Right renal pelvis (tissue), 4 donors: Measurements from ENCODE around the gene RNF115. TPM values are rescaled to one million over a fixed set of nuclear protein-coding genes. Genes with fewer than 3 reads are reported as not detected.
"Not testable (repeated sequence)": the region's sequence is repeated elsewhere in the genome, so short reads cannot be mapped to it uniquely, and the experiment has no call there.

ENCODE experiments used
- DNase-seq, 4 donors: peaks; one replicate each; pipeline ENCODE4 v3.0.0-alpha.2; 2013; ENCODE audit warnings: low read depth in 4 of 4, low spot score in 3 of 4, missing footprints in 1 of 4
- polyA plus RNA-seq, 4 donors: library from polyadenylated mRNA; unstranded; fragments of 120-200 nt; gene quantifications; one replicate each; pipeline ENCODE4 v1.2.1, GENCODE V29; 2013; ENCODE audit not compliant: insufficient read length in 4 of 4

The RNF115 gene
- polyA plus RNA-seq, 4 donors: 12.6 to 18.0 (median 16.9) TPM

DNA sequence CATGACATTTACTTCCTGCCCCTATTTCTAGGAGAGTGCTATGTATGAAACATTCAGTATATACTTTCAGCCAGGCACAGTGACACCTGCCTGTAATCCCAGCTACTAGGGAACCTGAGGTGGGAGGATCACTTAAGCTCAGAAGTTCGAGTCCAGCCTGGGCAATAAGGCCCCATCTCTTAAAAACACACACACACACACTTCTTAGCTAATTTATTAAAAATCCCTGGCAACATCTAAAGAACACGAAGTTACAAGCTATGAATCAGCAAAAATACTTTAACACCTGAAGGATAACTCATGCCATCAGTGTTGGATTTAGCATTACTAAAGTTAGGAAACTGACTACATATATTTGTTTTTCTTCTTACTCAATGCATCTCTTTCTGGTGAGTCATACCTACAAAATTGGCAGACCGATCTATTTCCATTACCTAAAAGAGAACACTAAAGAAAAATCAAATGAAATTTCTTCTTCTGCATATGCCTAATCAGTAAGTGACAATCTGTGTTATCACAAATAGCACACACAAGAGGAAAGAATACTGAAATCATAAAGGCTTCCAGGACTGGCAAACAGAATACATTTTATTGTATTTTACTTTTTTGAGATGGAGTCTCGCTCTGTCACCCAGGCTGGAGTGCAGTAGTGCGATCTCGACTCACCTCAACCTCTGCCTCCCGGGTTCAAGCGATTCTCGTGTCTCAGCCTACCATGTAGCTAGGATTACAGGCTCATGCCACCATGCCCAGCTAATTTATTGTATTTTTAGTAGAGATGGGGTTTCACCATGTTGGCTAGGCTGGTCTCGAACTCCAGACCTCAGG, 41.4 kb downstream of the RNF115 start:
- no peak for DNase-seq

DNA sequence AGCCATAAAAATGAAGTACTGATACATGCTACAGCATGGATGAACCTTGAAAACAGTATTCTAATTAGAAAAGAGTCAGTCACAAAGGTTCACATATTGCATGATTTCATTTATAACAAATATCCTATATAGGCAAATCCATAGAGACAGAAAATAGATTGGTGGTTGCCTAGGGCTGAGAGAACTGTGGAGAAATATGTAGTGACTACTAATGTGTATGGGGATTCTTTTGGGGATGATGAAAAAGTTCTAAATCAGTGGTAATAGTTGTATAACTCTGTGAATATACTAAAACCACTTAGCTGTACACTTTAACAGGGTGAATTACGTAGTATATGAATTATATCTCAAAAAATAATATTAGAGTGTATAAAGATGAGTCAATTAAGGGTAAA, 45.8 kb downstream of the RNF115 start:
- no peak for DNase-seq

DNA sequence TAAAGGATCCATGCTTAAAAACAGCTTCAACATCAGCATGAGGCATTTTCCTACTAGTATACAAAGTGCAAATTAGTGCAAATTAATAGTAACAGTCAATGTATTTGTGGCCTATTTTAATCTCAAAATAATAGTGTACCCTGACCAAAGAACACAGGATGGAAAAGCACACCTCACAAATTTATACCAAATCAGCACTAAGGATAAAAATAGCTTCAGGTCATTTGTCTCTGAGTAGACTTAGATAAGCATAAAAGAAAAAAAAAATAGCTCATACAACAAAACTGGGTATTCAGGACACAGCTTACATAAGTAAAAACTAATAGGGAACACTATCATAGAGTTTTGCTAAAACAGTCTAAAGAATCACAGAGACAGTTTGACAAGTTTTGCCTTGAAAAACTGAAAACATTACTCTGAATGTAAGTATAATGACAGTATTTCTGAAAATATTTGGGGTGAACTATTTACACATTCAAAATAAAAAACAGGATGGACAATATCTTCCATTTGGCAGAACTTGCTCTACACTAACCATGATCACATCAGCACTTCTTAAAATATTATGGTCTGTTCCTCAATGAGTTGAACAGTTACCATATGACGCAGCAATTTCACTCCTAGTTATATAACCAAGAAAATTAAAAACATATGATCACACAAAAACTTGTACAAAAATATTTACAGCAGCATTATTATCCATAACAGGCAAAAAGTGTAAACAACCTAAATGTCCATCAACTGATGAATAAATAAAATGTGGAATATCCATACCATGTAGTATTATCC, 46.3 kb downstream of the RNF115 start:
- DNase-seq: no peak

DNA sequence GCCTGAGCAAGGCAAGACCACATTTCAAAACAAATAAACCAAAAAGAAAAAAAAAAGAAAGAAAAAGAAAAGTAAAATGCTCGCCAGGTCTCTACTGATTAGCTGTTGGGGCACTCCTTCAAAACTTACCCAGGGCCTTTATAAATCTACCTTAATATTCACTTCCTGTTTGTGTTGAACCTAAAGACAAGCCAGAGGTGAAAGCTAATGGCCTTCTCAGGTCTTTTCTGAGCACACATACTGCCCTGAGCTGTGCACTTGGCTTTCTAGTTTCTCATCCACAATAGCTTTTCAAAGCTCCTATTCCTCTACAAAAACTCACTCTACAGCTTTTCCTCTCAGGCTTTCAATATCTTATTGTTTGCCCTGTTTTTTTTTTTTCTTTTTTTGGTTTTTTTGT, 50.5 kb downstream of the RNF115 start:
- no peak for DNase-seq

DNA sequence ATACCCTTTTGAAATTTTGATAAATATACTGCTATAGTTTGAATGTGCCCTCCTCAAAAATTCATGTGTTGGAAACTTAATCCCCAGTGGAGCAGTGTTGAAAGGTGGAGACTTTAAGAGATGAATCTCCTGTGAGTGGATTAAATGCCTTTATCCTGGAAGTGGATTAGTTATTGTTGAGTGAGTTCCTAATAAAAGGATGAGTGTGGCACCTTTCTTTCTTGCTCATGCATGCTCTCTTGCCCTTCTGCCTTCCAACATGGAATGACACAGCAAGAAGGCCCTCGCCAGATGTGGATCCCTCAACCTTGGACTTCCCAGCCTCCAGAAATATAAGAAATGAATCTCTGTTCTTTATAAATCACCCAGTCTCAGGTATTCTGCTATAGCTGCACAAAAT, 52.8 kb downstream of the RNF115 start:
- DNase-seq: no peak

DNA sequence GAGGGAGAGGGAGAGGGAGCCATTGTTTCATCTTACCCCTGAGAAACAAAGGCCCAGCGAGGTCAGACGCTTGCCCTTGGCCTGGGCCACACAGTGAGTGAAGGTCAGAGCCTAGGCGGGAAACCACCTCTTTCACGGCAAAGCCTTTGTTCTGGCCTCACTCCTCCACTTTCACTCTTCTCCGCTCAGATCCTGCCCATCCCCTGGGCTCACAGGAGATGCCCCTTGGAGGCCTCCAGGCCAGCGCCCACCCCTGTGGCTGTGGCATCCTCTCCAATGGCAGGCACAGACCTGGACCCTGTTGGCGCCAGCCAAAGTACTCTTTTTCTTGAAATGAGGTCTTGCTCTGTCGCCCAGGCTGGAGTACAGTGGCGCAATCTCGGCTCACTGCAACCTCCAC, 55.9 kb downstream of the RNF115 start:
- not testable (repeated sequence) for DNase-seq

DNA sequence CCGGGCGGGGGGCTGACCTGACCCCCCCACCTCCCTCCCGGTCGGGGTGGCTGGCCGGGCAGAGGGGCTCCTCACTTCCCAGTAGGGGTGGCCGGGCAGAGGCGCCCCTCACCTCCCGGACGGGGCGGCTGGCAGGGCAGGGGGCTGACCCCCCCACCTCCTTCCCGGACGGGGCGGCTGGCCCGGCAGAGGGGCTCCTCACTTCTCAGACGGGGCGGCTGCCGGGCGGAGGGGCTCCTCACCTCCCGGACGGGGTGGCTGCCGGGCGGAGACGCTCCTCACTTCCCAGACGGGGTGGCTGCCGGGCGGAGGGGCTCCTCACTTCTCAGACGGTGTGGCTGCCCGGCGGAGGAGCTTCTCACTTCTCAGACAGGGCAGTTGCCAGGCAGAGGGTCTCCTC, 57.0 kb downstream of the RNF115 start:
- DNase-seq: not testable (repeated sequence)

DNA sequence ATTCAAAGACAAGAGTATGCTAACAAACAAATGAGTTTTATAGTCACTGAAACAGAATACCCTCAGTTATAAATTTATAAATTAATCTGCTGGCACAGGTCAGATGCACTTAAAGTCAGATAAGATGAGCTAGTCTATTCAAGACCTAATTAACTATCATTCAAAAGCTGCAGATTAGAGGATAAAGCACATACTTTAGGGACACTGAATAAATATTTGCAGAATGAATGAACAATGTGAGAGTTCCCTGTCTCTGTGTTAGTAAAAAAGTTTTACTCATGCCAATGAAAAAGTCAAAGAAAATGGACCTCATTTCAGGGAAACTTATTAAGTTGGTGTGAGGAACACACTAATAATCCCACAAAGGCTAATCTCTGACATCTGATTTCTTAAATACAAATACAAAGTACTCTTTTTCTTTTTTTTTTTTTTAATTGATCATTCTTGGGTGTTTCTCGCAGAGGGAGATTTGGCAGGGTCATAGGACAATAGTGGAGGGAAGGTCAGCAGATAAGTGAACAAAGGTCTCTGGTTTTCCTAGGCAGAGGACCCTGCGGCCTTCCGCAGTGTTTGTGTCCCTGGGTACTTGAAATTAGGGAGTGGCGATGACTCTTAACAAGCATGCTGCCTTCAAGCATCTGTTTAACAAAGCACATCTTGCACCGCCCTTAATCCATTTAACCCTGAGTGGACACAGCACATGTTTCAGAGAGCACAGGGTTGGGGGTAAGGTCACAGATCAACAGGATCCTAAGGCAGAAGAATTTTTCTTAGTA, 58.1 kb downstream of the RNF115 start:
- not testable (repeated sequence) for DNase-seq

DNA sequence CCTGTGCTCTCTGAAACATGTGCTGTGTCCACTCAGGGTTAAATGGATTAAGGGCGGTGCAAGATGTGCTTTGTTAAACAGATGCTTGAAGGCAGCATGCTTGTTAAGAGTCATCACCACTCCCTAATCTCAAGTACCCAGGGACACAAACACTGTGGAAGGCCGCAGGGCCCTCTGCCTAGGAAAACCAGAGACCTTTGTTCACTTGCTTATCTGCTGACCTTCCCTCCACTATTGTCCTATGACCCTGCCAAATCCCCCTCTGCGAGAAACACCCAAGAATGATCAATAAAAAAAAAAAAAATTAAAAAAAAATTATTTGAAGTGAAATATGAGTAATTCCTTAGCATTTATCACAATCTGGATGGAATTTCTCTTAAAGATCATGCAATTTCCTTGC, 58.8 kb downstream of the RNF115 start:
- DNase-seq: not testable (repeated sequence)

DNA sequence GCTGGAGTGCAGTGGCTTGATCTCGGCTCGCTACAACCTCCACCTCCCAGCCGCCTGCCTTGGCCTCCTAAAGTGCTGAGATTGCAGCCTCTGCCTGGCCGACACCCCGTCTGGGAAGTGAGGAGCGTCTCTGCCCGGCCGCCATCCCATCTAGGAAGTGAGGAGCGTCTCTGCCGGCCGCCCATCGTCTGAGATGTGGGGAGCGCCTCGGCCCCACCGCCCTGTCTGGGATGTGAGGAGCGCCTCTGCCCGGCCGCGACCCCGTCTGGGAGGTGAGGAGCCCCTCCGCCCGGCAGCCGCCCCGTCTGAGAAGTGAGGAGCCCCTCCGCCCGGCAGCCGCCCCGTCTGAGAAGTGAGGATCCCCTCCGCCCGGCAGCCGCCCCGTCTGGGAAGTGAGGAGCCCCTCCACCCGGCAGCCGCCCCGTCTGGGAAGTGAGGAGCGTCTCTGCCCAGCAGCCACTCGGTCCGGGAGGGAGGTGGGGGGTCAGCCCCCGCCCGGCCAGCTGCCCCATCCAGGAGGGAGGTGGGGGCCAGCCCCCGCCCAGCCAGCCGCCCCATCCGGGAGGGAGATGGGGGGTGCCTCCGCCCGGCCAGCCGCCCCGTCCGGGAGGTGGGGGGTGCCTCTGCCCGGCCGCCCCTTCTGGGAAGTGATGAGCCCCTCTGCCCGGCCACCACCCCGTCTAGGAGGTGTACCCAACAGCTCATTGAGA, 59.5 kb downstream of the RNF115 start:
- not testable (repeated sequence) for DNase-seq

DNA sequence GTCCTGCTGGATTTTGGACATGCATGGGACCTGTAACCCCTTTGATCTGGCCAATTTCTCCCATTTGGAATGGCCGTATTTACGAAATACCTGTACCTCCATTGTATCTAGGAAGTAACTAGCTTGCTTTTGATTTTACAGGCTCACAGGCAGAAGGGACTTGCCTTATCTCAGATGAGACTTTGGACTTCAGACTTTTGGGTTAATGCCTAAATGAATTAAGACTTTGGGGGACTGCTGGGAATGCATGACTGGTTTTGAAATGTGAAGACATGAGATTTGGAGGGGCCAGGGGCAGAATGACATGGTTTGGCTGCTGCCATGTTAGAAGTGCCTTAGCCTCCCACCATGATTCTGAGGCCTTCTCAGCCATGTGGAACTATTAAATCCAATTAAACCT, 61.9 kb downstream of the RNF115 start:
- DNase-seq: not testable (repeated sequence)

DNA sequence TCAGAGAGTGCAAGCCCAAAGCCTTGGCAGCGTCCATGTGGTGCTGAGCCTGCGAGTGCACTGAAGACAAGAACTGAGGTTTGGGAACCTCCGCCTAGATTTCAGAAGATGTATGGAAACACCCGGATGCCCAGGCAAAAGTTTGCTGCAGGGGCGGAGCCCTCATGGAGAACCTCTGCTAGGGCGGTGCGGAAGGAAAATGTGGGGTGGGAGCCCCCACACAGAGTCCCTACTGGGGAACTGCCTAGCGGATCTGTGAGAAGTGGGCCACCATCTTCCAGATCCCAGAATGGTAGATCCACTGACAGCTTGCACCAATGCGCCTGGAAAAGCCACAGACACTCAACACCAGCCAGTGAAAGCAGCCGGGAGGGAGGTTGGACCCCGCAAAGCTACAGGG, 62.4 kb downstream of the RNF115 start:
- not testable (repeated sequence) for DNase-seq

DNA sequence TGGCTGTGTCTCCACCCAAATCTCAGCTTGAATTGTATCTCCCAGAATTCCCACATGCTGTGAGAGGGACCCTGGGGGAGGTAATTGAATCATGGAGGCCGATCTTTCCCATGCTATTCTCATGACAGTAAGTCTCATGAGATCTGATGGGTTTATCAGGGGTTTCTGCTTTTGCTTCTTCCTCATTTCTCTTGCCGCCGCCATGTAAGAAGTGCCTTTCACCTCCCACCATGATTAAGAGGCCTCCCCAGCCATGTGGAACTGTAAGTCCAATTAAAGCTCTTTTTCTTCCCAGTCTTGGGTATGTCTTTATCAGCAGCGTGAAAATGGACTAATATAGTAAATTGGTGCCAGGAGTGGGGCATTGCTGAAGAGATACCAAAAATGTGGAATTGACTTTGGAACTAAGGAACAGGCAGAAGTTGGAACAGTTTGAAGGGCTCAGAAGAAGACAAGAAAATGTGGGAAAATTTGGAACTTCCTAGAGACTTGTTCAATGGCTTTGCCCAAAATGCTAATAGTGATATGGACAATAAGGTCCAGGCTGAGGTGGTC, 63.4 kb downstream of the RNF115 start:
- DNase-seq: not testable (repeated sequence)

DNA sequence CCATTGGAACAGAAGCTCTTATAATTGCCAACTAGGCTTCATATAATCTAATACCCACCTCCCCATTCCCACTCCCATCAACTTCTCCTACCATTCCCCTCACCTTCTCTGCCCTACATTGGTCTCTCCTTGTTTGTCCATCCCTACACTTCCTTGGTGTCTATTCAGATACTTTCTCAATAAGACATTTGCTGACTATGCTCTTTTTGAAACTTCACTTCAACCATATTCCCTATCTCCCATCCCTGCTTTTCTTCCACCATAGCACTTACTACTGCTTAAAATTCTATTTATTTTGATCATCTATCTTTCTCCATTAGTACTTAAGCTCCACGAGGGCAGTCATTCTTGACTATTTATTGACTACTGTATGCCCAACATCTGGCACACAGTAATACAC, 64.2 kb downstream of the RNF115 start:
- DNase-seq: no peak

DNA sequence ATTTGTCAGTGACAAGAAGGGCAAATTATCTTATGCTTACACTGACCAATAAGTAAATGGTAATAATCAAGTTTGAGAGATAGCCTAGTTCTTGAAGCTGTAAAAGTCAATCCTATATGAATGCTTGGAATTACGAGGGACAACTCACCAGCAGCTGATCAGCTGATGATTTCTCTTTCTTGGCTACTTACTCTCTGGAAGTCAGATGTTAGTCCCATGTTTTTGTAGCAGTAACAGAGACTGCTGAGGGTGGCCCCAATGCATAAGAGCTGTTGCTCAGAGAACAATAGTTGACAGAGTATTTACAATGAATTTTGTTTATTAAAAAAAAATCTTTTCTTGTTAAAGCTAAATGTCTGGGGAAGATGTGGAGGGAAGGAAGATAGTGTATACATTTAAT, 65.3 kb downstream of the RNF115 start:
- no peak for DNase-seq

DNA sequence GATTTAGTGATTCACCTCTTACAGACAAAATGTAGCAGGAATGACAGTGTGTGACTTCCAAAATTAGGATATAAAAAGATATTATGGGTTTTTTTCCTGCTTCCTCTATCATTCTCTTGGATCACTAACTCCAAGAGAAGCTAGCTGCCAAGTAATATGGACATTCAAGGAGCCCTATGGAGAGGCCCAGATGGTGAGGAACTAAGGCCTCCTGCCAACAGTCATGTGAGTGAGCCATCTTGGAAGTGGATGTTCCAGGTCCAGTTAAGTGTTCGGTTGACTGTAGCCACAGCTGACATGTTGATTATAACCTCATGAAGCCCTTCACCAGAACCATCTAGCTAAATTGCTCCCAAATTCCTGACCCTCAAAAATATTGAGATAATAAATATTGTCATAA, 65.8 kb downstream of the RNF115 start:
- DNase-seq: no peak

DNA sequence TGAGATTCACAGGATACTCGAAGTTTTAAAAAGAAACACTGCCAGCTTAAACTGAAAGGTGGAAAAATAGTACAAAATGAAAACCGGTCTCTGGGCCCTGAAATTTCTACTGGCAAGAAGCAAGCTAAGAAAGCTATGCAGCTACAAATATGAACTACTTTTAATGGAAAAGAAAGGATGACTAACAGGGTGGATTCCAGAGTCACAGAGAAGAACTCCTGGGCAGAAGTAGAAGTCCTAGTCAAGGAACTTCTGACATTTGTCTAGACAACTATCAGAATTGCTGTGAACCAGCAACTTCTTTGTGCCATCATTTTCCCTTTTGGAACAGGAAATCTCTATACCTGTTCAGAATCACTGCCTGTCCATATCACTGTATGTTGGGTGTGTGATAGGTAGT, 66.5 kb downstream of the RNF115 start:
- no peak for DNase-seq

DNA sequence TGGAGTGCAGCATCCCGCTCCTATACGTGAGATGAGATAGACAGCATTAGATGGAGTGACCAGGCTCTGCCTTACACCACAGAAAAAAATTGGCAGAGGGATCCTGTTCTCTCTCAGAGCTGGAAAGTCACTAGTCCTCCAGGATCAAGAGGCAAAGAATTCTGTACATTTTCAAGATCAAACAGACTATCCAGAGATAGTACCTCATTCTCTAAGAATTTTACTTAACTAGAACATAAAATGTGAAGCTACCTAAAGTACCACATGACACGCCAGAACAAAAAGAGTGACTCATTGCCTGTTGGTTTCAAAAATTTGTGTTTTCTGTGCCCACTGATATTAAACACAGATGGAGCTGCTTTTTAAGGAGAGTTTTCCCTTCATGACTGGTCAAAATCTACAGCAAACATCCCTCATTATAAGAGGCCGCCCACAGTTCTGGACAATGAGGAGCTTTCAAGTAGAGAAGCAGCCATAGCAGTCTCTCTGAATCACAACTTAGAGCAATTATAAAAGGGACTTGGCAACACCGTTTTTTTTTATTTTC, 72.3 kb downstream of the RNF115 start:
- no peak for DNase-seq

DNA sequence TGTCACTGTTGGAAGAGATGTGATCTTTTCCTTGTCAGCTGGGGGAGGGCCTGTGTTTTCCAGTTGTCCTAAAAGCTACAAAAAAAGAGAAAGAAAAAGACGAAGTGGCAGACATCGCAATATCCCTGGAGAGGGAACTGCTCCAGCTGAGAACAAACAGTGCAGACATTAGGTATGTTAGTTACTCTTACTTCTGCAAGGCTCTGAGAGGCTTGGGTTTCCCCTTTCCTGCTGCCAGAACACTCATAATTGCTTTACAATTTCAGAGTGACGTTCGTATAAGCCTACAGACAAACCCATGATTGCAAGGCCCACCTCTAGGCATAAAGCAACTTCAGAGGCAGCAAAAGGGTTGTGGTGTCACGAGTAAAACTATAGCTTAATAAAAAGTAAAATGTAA, 73.5 kb downstream of the RNF115 start:
- no peak for DNase-seq
